WI38 (cell line): ENCODE data around the gene ZNF423.

Experiments used
- H3K4me3 ChIP-seq: 2 replicates; pipeline ENCODE4 v1.5.1; 2011; ENCODE audit warnings: low read depth, mild to moderate bottlenecking, control low read depth, low read length
- CTCF ChIP-seq: IDR thresholded peaks from 2 replicates; pipeline ENCODE4 v1.5.1; 2012; ENCODE audit warnings: low read depth, mild to moderate bottlenecking, control low read depth, low read length

The ZNF423 gene

DNA sequence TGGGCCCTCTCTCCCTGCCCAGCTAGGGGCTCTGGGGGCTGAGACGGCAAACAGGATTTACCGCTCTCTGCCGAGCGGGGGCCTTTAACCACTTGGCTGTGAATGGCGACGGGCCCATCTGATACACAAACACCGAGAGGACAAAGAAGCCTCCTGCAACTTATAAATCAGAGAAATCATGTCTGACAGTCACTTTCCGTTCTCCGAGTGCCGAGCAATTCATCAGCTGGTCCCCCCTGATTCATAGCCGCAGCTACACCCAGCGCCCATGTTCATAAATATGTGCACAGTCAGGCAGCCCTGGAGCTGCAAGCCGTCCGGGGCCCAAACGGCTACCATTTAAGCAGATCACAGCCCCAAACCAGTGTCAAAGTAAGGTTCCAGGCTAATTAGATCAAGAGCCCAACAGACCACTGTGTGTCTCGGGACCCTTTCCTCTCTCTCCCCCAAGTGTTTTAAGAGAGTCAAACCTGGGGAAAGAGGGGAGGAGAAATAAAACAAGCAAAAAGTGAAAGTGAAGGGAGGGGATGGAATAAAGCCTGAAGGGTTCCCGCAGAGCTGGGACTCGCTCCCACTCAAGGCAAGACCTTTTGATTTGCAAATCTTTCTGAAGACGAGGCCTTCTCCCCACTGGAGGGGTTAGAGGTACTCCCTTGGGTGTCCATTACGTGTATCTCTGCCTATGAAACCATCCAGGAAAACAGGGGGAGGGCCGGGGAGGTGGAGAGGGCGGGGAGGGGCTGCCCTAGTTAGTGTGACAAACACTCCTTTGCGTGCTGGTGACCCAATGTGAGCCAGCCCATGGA, 327.6 kb downstream of the ZNF423 start:
- TF ChIP-seq CTCF: no peak
- H3K4me3 ChIP-seq: no peak overlapping the region

GRCh38 chr16:49527611-49528010, 328.3 kb downstream of the ZNF423 start:
- no peak overlapping the region for H3K4me3 ChIP-seq

GRCh38 chr16:49526860-49527365, 329.0 kb downstream of the ZNF423 start:
- TF ChIP-seq CTCF: no peak

More at GRCh38 chr16:49527611-49528010, 328.3 kb downstream of the ZNF423 start:
- TF ChIP-seq CTCF: no peak

DNA sequence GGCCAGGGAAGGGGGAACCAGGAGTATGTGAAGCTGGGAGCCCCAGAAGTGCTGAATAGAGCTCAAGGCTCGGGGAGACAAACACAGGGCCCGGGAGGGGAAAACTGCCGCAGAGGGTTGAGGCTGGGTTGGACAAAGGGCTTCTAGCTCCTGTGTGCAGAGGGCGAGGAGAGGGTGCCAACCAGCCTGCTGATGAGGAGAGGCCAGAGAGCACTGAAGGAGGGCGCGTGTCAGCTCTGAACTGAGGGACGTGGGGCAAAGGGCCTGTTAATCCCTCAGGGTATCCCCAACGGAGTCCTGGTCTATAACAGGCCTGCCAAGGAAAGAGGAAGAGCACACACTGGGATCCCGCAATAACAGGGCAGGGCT, 331.0 kb downstream of the ZNF423 start:
- no peak for TF ChIP-seq CTCF
- no peak overlapping the region for H3K4me3 ChIP-seq

More at GRCh38 chr16:49526860-49527365, 329.0 kb downstream of the ZNF423 start:
- H3K4me3 ChIP-seq: no peak overlapping the region

DNA sequence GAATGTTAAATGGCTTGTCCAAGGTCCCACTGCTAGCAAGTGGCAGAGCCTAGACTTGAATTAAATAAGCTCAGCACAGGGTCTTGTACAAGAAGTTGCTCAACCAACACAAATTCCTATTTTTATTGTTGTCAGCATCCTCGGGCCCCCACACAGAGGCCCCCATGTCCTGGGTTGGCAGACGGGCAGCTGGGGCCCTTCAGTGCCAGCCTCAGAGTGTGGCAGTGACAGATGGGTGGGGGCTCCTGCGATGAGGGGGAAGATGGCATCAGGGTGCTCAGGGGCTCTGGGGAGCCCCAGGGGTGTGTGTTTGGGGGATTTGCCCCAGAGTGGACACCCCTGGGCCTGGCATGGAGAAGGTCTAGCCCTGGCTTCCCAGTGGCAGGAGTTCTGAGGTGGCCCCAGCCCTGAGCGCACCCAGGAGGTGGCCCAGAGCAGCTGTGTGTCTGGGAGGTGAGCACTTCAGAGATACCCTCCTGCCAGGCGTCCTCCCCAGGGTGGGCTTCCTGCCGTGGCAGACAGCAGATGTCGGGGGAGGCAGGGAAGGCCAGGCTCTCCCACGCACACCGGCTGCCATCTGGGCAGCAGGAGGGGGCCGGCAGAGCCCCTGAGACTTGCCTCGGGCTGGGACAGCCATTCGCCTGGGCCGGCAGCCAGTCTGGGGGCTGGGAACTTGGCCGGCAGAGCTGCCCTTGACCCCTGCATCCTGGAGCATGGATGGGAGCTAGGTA, 331.5 kb downstream of the ZNF423 start:
- no peak for TF ChIP-seq CTCF
- no peak overlapping the region for H3K4me3 ChIP-seq

GRCh38 chr16:49523435-49524159, 332.3 kb downstream of the ZNF423 start:
- no peak for TF ChIP-seq CTCF
- no peak overlapping the region for H3K4me3 ChIP-seq
